ENCODE results near the gene OXGR1.

OXGR1 gene

DNA sequence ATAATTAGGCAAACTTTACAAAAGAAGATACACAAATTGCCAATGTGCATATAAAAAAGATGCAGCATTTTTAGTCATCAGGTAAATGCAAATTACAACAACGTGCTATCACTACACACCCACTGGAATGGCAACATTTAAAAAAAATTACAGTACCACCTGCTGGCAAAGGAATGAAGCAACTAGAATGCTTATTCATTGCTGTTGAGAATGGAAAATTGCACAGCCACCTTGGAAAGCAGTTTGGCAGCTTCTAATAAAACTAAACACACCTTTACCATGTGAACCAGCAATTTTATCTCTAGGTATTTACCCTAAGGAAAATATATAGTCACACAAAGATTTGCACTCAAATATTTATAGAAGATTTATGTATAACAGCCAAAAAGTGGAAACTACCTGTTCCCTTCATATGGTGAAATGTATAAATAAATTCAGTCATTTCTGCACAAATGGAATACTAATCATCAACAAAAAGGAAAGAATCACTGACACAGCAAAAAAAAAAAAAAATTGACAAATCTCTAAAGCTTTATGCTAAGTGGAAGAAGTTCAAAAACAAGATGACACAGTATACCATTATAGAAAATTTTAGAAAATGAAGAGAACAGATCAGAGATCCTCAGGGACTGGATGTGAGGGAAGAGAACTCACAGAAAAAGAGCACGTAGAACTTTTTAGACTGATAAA lies 30.3 kb downstream of the OXGR1 start:
- DNase-seq (ENCODE audit: low spot score): no peak

GRCh38 chr13:96960379-96960778 lies 33.9 kb downstream of the OXGR1 start:
- DNase-seq (ENCODE audit: low spot score): no peak

- peak; percentile 20 for DNase-seq (ENCODE audit: low spot score)
Observed at GRCh38 chr13:96958286-96958891, 35.9 kb downstream of the OXGR1 start.

DNA sequence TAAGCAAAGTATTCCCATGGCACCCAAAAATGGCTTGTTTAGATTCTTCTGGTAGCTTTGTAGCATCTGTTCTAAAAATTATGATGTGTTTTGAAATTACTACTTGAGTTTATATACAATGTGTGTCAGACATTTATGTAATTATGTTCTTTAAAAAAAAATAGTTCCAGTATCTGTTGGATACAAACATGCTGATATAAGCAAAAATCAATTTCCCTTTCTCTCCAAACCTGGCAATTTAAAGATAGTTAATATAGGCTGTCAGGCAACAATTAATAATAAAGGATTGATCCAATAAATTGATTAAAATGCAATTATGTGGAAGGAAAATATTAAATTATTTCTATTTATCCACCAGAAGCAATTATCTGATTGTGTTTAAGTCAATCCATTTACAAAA lies 41.7 kb downstream of the OXGR1 start:
- DNase-seq (ENCODE audit: low spot score): no peak

DNA sequence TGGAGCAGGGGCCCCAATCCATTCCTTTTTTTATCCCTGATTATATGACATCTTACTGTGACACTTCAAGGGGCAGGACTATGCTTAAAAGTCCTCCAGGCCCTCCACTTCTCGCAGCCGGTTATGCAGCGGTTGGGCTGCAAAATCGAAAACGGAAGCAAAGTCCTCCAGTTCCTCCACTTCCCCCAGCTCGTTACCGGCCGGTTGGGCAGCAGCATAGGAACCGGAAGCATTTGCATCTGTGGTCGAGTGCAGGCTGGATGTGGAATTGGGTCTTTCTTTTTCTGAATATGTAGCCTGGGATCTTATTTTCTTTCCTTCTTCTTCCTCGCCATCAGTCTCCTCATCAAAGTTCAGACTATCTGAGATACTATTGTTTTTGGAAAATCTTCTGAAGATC lies 46.1 kb downstream of the OXGR1 start:
- DNase-seq (ENCODE audit: low spot score): no peak

DNA sequence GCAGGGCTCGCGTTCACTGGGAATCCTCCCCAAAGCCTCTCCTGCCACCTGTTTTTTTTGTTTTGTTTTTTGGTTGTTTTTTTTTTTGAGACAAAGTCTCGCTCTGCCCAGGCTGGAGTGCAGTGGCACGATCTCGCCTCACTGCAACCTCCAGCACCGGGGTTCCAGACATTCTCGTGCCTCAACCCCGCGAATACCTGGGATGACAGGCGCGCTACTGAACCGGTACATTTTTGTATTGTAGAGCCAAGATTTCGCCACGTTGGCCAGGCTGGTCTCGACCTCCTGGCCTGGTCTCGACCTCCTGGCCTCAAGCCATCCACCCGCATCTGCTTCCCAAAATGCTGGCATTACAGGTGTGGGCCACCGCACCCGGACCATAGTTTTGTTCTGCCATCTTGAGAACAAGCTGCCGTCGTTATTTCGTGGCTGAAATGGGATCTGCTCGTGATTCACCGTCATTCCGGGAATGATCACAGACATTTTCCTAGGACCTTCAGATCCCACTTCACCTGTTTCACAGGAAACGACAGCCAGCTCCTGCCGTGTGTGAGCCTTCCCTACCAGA lies 46.8 kb downstream of the OXGR1 start:
- no peak for DNase-seq (ENCODE audit: low spot score)

- DNase-seq (ENCODE audit: low spot score): no peak
Observed at GRCh38 chr13:96946709-96947311, 47.5 kb downstream of the OXGR1 start.

GRCh38 chr13:96940961-96941360 lies 53.3 kb downstream of the OXGR1 start:
- DNase-seq (ENCODE audit: low spot score): no peak

GRCh38 chr13:96935901-96936300 lies 58.4 kb downstream of the OXGR1 start:
- DNase-seq (ENCODE audit: low spot score): no peak
